ENCODE data around the gene MBD3.

GRCh38 chr19:1575323-1576241 lies 17.1 kb downstream of the MBD3 start:
- TF ChIP-seq CTCF (IDR thresholded peaks at IDR 0.05; ENCODE audit: low read length) (no peak), EZH2 (optimal IDR thresholded peaks at IDR 0.05; ENCODE audit: low read depth, low read length) (no peak), EZH2phosphoT487 (IDR thresholded peaks at IDR 0.05; ENCODE audit: low read length) (no peak)
